ENCODE data around the gene DNAJC15. TPM values are rescaled to one million over a fixed set of nuclear protein-coding genes. Genes with fewer than 3 reads are reported as not detected.

The DNAJC15 gene
- total and polyA plus RNA-seq, 2 donors (not counting 3 experiments of a cell fraction or from before 2014, with no cell fraction given) = 21.8 to 40.8 TPM

DNA sequence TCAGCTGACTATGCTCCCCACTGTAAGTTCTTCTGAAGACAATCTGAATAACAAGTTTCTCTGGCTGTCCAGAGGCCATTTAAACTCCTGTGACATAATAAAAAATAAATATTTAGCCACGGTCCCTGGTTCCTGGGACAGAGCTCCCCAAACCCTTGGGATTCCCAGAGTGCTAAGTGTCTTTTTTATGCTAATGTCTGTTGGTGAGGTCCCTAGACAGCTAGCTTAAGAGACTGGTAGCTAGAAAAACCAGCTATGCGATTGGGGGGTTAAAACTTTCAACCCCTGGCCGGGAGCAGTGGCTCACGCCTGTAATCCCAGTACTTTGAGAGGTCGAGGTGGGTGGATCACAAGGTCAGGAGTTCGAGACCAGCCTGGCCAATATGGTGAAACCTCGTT, 37.2 kb upstream of the DNAJC15 start:
- Histone ChIP-seq H3K27ac (ENCODE audit: insufficient read depth, low read depth, low read length) (no peak overlapping the region), H3K79me2 (ENCODE audit: control insufficient read depth, insufficient read depth, low read length) (no peaks in the 10 kb centered on the region), H4K20me1 (replicated peaks; ENCODE audit: control insufficient read depth, extremely low read depth, insufficient read depth, low read length) (no peaks in the 10 kb centered on the region), H3K9me3 (replicated peaks; ENCODE audit: control insufficient read depth, insufficient read depth, low read length) (no peaks in the 10 kb centered on the region), H3K9me1 (replicated peaks; ENCODE audit: control insufficient read depth, extremely low read depth, insufficient read depth, low read length) (no peaks in the 10 kb centered on the region), H3K9ac (replicated peaks; ENCODE audit: extremely low read depth, insufficient read depth, low read length) (no peak overlapping the region), H3K4me2 (ENCODE audit: insufficient read depth, low read length) (no peak overlapping the region), H3K27me3 (ENCODE audit: control insufficient read depth in 2 of 2, insufficient read depth in 2 of 2, low read length in 2 of 2) (no peaks in the 10 kb centered on the region), H2AFZ (ENCODE audit: low read depth, low read length) (no peak overlapping the region), H3K4me3 (replicated peaks in 1 of 3; ENCODE audit: insufficient read depth in 1 of 3, low read depth in 1 of 3, low read length in 3 of 3) (no peak overlapping the region), H3K36me3 (ENCODE audit: control insufficient read depth in 2 of 2, extremely low read depth in 1 of 2, insufficient read depth in 2 of 2, low read length in 2 of 2) (no peaks in the 10 kb centered on the region), H3K4me1 (ENCODE audit: control insufficient read depth, extremely low read depth, insufficient read depth, low read length) (no peaks in the 10 kb centered on the region)
- dilution Hi-C loops (cut with MboI; ENCODE audit: extremely low pct_ligation_motif_present, low sequenced_read_pairs) = no loop called here
- no peak for DNase-seq (ENCODE audit: low read depth, low spot score)
- POLR2A ChIA-PET = no interaction called here
- FAIRE-seq = no peak
- no TSS peak for BruUV-seq (replicated peaks)
- CTCF ChIA-PET = no interaction called here
- intact Hi-C loops (cut with micrococcal nuclease) = no loop called here
- no peak for TF ChIP-seq POLR2A (IDR thresholded peaks at IDR 0.05; ENCODE audit: low read depth, low read length)
- TF ChIP-seq FOS (IDR thresholded peaks at IDR 0.05; ENCODE audit: borderline replicate concordance, insufficient read depth, low read length) = no peak
- no peak for TF ChIP-seq EZH2 (IDR thresholded peaks at IDR 0.05; ENCODE audit: borderline replicate concordance, low read depth, low read length, severe bottlenecking)
- TF ChIP-seq, protein P1, sequence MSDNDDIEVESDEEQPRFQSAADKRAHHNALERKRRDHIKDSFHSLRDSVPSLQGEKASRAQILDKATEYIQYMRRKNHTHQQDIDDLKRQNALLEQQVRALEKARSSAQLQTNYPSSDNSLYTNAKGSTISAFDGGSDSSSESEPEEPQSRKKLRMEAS (IDR thresholded peaks at IDR 0.05; ENCODE audit: insufficient read depth, insufficient read length) = no peak
- no peak for TF ChIP-seq GATA2 (IDR thresholded peaks at IDR 0.05; ENCODE audit: insufficient read depth, insufficient read length, low read depth, low read length)
- no peak for TF ChIP-seq JUN (IDR thresholded peaks at IDR 0.05; ENCODE audit: borderline replicate concordance, insufficient read depth, insufficient read length, low read depth)
- TF ChIP-seq, protein P2, sequence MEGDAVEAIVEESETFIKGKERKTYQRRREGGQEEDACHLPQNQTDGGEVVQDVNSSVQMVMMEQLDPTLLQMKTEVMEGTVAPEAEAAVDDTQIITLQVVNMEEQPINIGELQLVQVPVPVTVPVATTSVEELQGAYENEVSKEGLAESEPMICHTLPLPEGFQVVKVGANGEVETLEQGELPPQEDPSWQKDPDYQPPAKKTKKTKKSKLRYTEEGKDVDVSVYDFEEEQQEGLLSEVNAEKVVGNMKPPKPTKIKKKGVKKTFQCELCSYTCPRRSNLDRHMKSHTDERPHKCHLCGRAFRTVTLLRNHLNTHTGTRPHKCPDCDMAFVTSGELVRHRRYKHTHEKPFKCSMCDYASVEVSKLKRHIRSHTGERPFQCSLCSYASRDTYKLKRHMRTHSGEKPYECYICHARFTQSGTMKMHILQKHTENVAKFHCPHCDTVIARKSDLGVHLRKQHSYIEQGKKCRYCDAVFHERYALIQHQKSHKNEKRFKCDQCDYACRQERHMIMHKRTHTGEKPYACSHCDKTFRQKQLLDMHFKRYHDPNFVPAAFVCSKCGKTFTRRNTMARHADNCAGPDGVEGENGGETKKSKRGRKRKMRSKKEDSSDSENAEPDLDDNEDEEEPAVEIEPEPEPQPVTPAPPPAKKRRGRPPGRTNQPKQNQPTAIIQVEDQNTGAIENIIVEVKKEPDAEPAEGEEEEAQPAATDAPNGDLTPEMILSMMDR (IDR thresholded peaks at IDR 0.05; ENCODE audit: extremely low read depth in 1 of 2, insufficient read depth in 1 of 2, low read depth in 1 of 2, low read length in 2 of 2) = no peak
- TF ChIP-seq POLR2AphosphoS5 (IDR thresholded peaks at IDR 0.05; ENCODE audit: insufficient read depth, low read depth, low read length) = no peak
- no peak for TF ChIP-seq MYC (IDR thresholded peaks at IDR 0.05; ENCODE audit: low read depth, low read length)
